Naive thymus-derived CD8-positive, alpha-beta T cell (primary cell): Measurements from ENCODE around the gene BCKDK. TPM values are rescaled to one million over a fixed set of nuclear protein-coding genes. Genes with fewer than 3 reads are reported as not detected.

ENCODE experiments used
- ATAC-seq, 2 donors: fragments of 150-1000 bp; cut with Tn5 transposase in 1 of 2; sonication (Bioruptor Pico), chemical (Tn5 transposase) in 1 of 2; 1 replicate in 1 of 2; 2 replicates in 1 of 2; pipeline ENCODE4 v1.10.0; 2021; ENCODE audit warnings: mild to moderate bottlenecking in 2 of 2, moderate library complexity in 2 of 2
- POLR2A ChIA-PET: fragments of 350-600 bp; sonication (Branson Sonifier 250); formaldehyde crosslinking; loops from one replicate; lab custom pipeline; 2021; ENCODE audit warnings: antibody characterized with exemption; lab: Charles Lee
- DNase-seq, 10 donors: peaks; one replicate each; pipeline versions ENCODE4 v3.0.0 to v3.0.0-alpha.2; 2020 to 2022
- H3K27ac Mint-ChIP-seq, 10 donors: one replicate each; pipeline ENCODE4 v1.8.0; 2020 to 2022; ENCODE audit warnings: mild to moderate bottlenecking in 10 of 10, mixed read lengths in 10 of 10, moderate library complexity in 4 of 10, inconsistent platforms in 1 of 10
- H3K27me3 Mint-ChIP-seq, 5 donors: one replicate each; pipeline ENCODE4 v1.8.0; 2021 to 2022; ENCODE audit warnings: mixed read lengths in 5 of 5
- H3K36me3 Mint-ChIP-seq, 3 donors: one replicate each; pipeline ENCODE4 v1.8.0; 2020 to 2022; ENCODE audit warnings: mixed read lengths in 3 of 3, mild to moderate bottlenecking in 2 of 3, inconsistent platforms in 1 of 3
- H3K4me1 Mint-ChIP-seq, 4 donors: one replicate each; pipeline ENCODE4 v1.8.0; 2021 to 2022; ENCODE audit warnings: mixed read lengths in 4 of 4
- H3K4me3 Mint-ChIP-seq, 10 donors: one replicate each; pipeline ENCODE4 v1.8.0; 2020 to 2022; ENCODE audit warnings: mild to moderate bottlenecking in 10 of 10, mixed read lengths in 10 of 10, moderate library complexity in 6 of 10, inconsistent platforms in 1 of 10
- H3K9me3 Mint-ChIP-seq, 9 donors: one replicate each; pipeline ENCODE4 v1.8.0; 2020 to 2022; ENCODE audit warnings: mixed read lengths in 9 of 9, mild to moderate bottlenecking in 3 of 9, inconsistent platforms in 1 of 9, moderate library complexity in 1 of 9
- polyA plus RNA-seq, 3 donors: library from polyadenylated mRNA; unstranded; fragments of 300-500 nt; fragmentation: Illumina TruSeq; gene quantifications; one replicate each; pipeline ENCODE4 v1.2.3, GENCODE V29; 2021
- total RNA-seq, 8 experiments: library from RNA in 2 of 8; stranded (reverse) in 2 of 8; gene quantifications; one replicate each; pipeline ENCODE4 v1.2.3 and lab custom pipeline; 2021 to 2026

Gene BCKDK
- total and polyA plus RNA-seq, 5 experiments from 2014 or later = 17.1 to 30.8 (median 20.8) TPM

DNA sequence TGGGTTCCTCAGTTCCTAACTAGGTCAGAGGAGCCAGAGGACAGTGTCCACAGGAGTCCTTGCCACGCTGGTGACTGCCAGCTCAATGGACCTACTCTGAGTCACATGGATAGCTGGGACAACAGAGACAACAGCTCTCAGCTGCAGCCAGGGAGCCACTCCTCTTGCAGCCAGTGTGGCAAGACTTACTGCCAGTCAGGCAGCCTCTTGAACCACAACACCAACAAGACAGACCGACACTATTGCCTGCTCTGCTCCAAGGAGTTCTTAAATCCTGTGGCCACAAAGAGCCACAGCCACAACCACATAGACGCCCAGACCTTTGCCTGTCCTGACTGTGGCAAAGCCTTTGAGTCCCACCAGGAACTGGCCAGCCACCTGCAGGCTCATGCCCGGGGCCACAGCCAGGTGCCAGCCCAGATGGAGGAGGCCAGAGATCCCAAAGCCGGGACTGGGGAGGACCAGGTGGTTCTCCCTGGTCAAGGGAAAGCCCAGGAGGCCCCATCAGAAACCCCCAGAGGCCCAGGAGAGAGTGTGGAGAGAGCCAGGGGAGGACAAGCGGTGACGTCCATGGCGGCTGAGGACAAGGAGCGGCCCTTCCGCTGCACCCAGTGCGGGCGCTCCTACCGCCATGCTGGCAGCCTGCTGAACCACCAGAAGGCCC is 27.3 kb upstream of the BCKDK start:
- no peak for ATAC-seq

DNA sequence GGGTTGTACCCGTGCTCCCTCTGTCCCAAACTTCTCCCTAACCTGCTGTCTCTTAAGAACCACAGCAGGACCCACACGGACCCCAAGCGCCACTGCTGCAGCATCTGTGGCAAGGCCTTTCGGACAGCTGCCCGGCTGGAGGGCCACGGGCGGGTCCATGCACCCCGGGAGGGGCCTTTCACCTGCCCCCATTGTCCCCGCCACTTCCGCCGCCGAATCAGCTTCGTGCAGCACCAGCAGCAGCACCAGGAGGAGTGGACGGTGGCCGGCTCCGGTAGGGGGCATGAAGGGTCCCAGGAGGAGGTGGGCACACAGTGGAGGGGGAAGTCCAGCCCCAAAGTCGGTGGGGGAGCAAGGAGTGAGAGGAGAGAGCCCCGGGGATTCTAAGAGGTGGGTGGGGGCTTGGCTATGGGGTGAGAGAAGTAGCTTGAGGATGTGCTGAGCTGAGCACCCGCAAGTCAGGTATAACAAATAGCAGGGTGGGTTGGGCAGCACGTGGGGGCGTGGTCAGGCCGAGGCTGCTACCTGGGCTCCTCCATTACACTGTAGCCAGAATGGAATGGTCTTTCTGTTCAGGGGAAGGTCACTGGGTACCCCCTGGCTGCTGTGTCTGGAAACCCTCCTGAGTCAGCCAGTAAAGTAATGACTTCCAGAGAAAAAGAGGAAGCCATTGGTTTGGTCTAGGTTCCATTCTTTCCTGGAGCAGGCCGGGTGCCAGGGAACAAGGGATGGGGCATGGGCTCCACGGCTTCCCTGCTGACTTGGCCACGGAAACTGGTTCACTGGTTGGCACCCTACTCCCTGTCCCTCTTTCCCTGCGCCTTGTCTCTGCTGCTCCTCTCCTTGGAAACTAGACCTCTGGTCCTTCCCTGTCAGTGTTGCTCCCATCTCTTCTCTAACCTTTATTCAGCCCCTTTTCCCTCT is 26.5 kb upstream of the BCKDK start:
- POLR2A ChIA-PET = interaction anchor here (0.6 kb wide), 1 partner anchor 43 kb away, joined by 3 read pairs; no protein-coding TSS in a partner anchor
- H3K4me1 Mint-ChIP-seq = peaks cover 11 to 41% (median 29%) of the 10 kb centered on the region in 4 donors
- no peaks in the 10 kb centered on the region for H3K9me3 Mint-ChIP-seq
- H3K36me3 Mint-ChIP-seq = peaks cover 0 to 61% (median 9%) of the 10 kb centered on the region in 3 donors
- ATAC-seq (no peak), DNase-seq (peak in 1 of 10 donors; percentile 47)
- H3K27ac Mint-ChIP-seq = peak overlapping the region in 5 of 10 donors; percentile 63 to 84 (median 75)
- H3K4me3 Mint-ChIP-seq = peak overlapping the region in 1 of 10 donors; percentile 11
- H3K27me3 Mint-ChIP-seq = no peaks in the 10 kb centered on the region

More for the DNA sequence above, 27.3 kb upstream of the BCKDK start:
- H3K27me3 Mint-ChIP-seq = no peaks in the 10 kb centered on the region
- POLR2A ChIA-PET = interaction anchor here (0.8 kb wide), 1 partner anchor 61 kb away, joined by 3 read pairs; no protein-coding TSS in a partner anchor
- H3K27ac Mint-ChIP-seq = peak overlapping the region in 2 of 10 donors; percentile 7 to 51
- H3K36me3 Mint-ChIP-seq = peaks cover 0 to 62% (median 9%) of the 10 kb centered on the region in 3 donors
- no peaks in the 10 kb centered on the region for H3K9me3 Mint-ChIP-seq
- H3K4me1 Mint-ChIP-seq = peaks cover 8 to 47% (median 35%) of the 10 kb centered on the region in 4 donors
- no peak overlapping the region for H3K4me3 Mint-ChIP-seq
- DNase-seq = peak in 1 of 10 donors; percentile 53

- Mint-ChIP-seq H3K36me3 (peaks cover 0 to 56% (median 7%) of the 10 kb centered on the region in 3 donors), H3K4me3 (peak overlapping the region in 1 of 10 donors; percentile 11), H3K27ac (peak overlapping the region in 6 of 10 donors; percentile 20 to 84 (median 69)), H3K27me3 (no peaks in the 10 kb centered on the region), H3K4me1 (peaks cover 11 to 40% (median 29%) of the 10 kb centered on the region in 4 donors), H3K9me3 (no peaks in the 10 kb centered on the region)
- POLR2A ChIA-PET = interaction anchor here (0.6 to 0.7 kb wide), 2 partner anchors 38 to 393 kb away, joined by 3 read pairs; no protein-coding TSS in a partner anchor
- DNase-seq = peak in 1 of 10 donors; percentile 35
- ATAC-seq = no peak
Observed at GRCh38 chr16:31082368-31083045, 25.7 kb upstream of the BCKDK start.

GRCh38 chr16:31083081-31083480 is 25.1 kb upstream of the BCKDK start:
- Mint-ChIP-seq H3K4me3 (no peak overlapping the region), H3K27me3 (no peaks in the 10 kb centered on the region), H3K27ac (no peak overlapping the region), H3K9me3 (no peaks in the 10 kb centered on the region), H3K36me3 (peaks cover 0 to 50% (median under 1%) of the 10 kb centered on the region in 3 donors), H3K4me1 (peaks cover 11 to 35% (median 26%) of the 10 kb centered on the region in 4 donors)
- DNase-seq (no peak), ATAC-seq (no peak)
- POLR2A ChIA-PET = interaction anchor here (0.7 kb wide), 1 partner anchor 37 kb away, joined by 3 read pairs; no protein-coding TSS in a partner anchor

- Mint-ChIP-seq H3K4me1 (peaks cover 11 to 31% (median 24%) of the 10 kb centered on the region in 4 donors), H3K9me3 (no peaks in the 10 kb centered on the region), H3K36me3 (peaks cover 0 to 46% (median 0%) of the 10 kb centered on the region in 3 donors), H3K27ac (peak overlapping the region in 2 of 10 donors; percentile 33 to 37), H3K4me3 (peak overlapping the region in 1 of 10 donors; percentile 4), H3K27me3 (no peaks in the 10 kb centered on the region)
- POLR2A ChIA-PET = no interaction called here
- ATAC-seq = no peak
- DNase-seq = no peak
Observed at GRCh38 chr16:31083556-31083955, 24.6 kb upstream of the BCKDK start.

GRCh38 chr16:31083981-31084380 is 24.2 kb upstream of the BCKDK start:
- peak overlapping the region in 1 of 10 donors; percentile 4 for H3K4me3 Mint-ChIP-seq
- H3K27ac Mint-ChIP-seq = peak overlapping the region in 1 of 10 donors; percentile 33
- POLR2A ChIA-PET = interaction anchor here (0.6 kb wide), 1 partner anchor 12 kb away, joined by 3 read pairs; no protein-coding TSS in a partner anchor
- no peak for ATAC-seq
- H3K9me3 Mint-ChIP-seq = no peaks in the 10 kb centered on the region
- peaks cover 0 to 41% (median 0%) of the 10 kb centered on the region in 3 donors for H3K36me3 Mint-ChIP-seq
- H3K4me1 Mint-ChIP-seq = peaks cover 11 to 30% (median 23%) of the 10 kb centered on the region in 4 donors
- DNase-seq = no peak
- H3K27me3 Mint-ChIP-seq = no peaks in the 10 kb centered on the region

GRCh38 chr16:31084584-31085302 is 23.4 kb upstream of the BCKDK start:
- no peak for ATAC-seq
- H3K27me3 Mint-ChIP-seq = no peaks in the 10 kb centered on the region
- peaks cover 0 to 37% (median 0%) of the 10 kb centered on the region in 3 donors for H3K36me3 Mint-ChIP-seq
- H3K9me3 Mint-ChIP-seq = no peaks in the 10 kb centered on the region
- no peak overlapping the region for H3K27ac Mint-ChIP-seq
- peaks cover 9 to 27% (median 17%) of the 10 kb centered on the region in 4 donors for H3K4me1 Mint-ChIP-seq
- no peak for DNase-seq
- H3K4me3 Mint-ChIP-seq = no peak overlapping the region
- POLR2A ChIA-PET = interaction anchor here (0.6 kb wide), 1 partner anchor 11 kb away, joined by 3 read pairs; no protein-coding TSS in a partner anchor

DNA sequence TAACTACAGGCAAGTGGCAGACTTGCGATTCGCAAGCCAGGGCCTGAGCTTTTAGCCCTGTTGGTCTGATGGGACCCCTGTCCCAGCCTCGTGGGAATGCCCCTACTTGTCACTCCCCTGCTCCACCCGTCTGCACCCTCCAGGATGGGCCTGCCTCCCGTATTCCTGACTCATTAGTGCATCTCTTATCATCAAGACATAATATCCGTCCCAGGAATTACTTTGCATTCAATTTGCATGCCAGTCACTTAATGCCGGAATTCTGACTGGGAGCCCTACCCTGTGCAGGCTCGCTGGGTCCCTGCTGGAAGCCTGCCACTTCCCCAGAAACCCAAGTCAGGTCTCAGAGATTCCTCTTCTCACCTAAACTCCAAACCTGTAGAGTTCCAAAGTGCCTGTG is 22.8 kb upstream of the BCKDK start:
- POLR2A ChIA-PET = interaction anchor here (0.6 kb wide), 1 partner anchor 16 kb away, joined by 3 read pairs; no protein-coding TSS in a partner anchor
- peaks cover 9 to 25% (median 13%) of the 10 kb centered on the region in 4 donors for H3K4me1 Mint-ChIP-seq
- peaks cover 0 to 35% (median 0%) of the 10 kb centered on the region in 3 donors for H3K36me3 Mint-ChIP-seq
- DNase-seq = no peak
- no peaks in the 10 kb centered on the region for H3K9me3 Mint-ChIP-seq
- no peaks in the 10 kb centered on the region for H3K27me3 Mint-ChIP-seq
- peak overlapping the region in 4 of 10 donors; percentile 4 to 69 (median 34) for H3K27ac Mint-ChIP-seq
- H3K4me3 Mint-ChIP-seq = no peak overlapping the region
- no peak for ATAC-seq

GRCh38 chr16:31085873-31086628 is 22.1 kb upstream of the BCKDK start:
- H3K27me3 Mint-ChIP-seq = no peaks in the 10 kb centered on the region
- no peaks in the 10 kb centered on the region for H3K9me3 Mint-ChIP-seq
- H3K36me3 Mint-ChIP-seq = peaks cover 0 to 37% (median 0%) of the 10 kb centered on the region in 3 donors
- peaks cover 6 to 22% (median 11%) of the 10 kb centered on the region in 4 donors for H3K4me1 Mint-ChIP-seq
- H3K27ac Mint-ChIP-seq = peak overlapping the region in 4 of 10 donors; percentile 24 to 64 (median 54)
- no peak overlapping the region for H3K4me3 Mint-ChIP-seq
- no peak for ATAC-seq
- DNase-seq = no peak
- POLR2A ChIA-PET = interaction anchor here (0.6 kb wide), 1 partner anchor 17 kb away, joined by 3 read pairs; no protein-coding TSS in a partner anchor

DNA sequence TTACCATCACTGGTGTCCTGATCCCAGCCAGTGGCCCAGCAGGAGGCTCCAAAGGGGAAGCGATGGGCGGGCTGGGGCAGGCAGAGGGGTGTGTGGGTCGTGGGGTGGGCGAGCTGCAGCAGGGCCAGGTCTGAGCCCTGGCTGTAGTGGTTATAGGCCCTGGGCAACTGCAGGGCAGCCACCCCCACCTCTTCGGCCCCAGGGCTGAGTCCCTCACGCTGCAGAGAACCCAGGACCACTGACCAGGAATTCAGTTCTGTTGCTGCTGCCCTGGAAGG is 21.6 kb upstream of the BCKDK start:
- POLR2A ChIA-PET = no interaction called here
- no peak for DNase-seq
- H3K27ac Mint-ChIP-seq = no peak overlapping the region
- H3K4me1 Mint-ChIP-seq = peaks cover 5 to 22% (median 10%) of the 10 kb centered on the region in 4 donors
- H3K4me3 Mint-ChIP-seq = no peak overlapping the region
- H3K27me3 Mint-ChIP-seq = no peaks in the 10 kb centered on the region
- no peak for ATAC-seq
- H3K9me3 Mint-ChIP-seq = no peaks in the 10 kb centered on the region
- peaks cover 0 to 37% (median 0%) of the 10 kb centered on the region in 3 donors for H3K36me3 Mint-ChIP-seq

DNA sequence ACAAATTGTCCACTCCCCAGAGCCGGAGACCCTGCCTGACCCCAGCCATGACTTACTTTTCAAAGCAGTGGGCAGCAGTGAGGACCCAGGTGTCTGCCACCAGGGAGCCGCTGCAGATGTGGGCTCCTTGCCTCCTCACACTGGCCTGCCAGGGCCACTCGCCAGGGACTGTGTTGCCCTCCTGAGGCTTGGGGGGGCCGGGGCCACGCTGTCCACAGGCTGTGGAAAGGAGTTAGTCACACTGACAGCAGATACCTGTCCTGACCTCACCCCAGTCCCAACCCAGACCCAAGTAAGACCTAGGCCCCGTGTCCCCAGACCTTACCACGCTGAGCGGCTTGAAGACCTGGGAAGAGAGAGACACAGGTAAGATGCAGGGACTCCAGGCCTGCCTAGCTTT is 20.7 kb upstream of the BCKDK start:
- DNase-seq (no peak), ATAC-seq (no peak)
- peak overlapping the region in 1 of 10 donors; percentile 3 for H3K27ac Mint-ChIP-seq
- no peaks in the 10 kb centered on the region for H3K9me3 Mint-ChIP-seq
- POLR2A ChIA-PET = interaction anchor here (1.7 kb wide), 1 partner anchor 14 kb away, joined by 6 read pairs; the partner anchor contains the start of genes ZNF646 and ZNF668
- peaks cover 0 to 32% (median under 1%) of the 10 kb centered on the region in 3 donors for H3K36me3 Mint-ChIP-seq
- no peak overlapping the region for H3K4me3 Mint-ChIP-seq
- no peaks in the 10 kb centered on the region for H3K27me3 Mint-ChIP-seq
- peaks cover 1 to 16% (median 5%) of the 10 kb centered on the region in 4 donors for H3K4me1 Mint-ChIP-seq
